Astrocyte (in vitro differentiated cells and primary cell): ENCODE data around the gene CSN2. TPM values are rescaled to one million over a fixed set of nuclear protein-coding genes. Genes with fewer than 3 reads are reported as not detected.

Source experiments
- DNase-seq: peaks from one replicate; pipeline ENCODE4 v3.0.0-alpha.2; 2010; ENCODE audit warnings: low read depth
- FAIRE-seq: peaks from 2 replicates; lab custom pipeline; 2011; peaks lifted over from hg19 to GRCh38; lab: Jason Lieb, UNC
- H2AFZ ChIP-seq: 2 replicates; pipeline ENCODE4 v1.6.0; 2012; ENCODE audit warnings: low read depth, low read length, inconsistent platforms
- H3K27ac ChIP-seq: 2 replicates; pipeline ENCODE4 v1.5.1; 2011; ENCODE audit warnings: low read depth, low read length, inconsistent platforms
- H3K27me3 ChIP-seq: 2 replicates; pipeline ENCODE4 v1.6.0; 2011; ENCODE audit warnings: low read length, inconsistent platforms; ENCODE audit not compliant: insufficient read depth
- H3K36me3 ChIP-seq: 2 replicates; pipeline ENCODE4 v1.5.1; 2011; ENCODE audit warnings: low read length, inconsistent platforms; ENCODE audit not compliant: insufficient read depth
- H3K4me1 ChIP-seq: 2 replicates; pipeline ENCODE4 v1.5.1; 2011; ENCODE audit warnings: low read length, inconsistent platforms; ENCODE audit not compliant: insufficient read depth
- H3K4me2 ChIP-seq: 2 replicates; pipeline ENCODE4 v1.6.0; 2012; ENCODE audit warnings: low read length, inconsistent platforms
- H3K4me3 ChIP-seq: 2 replicates; pipeline ENCODE4 v1.5.1; 2011; ENCODE audit warnings: low read depth, mild to moderate bottlenecking, low read length, inconsistent platforms; ENCODE audit not compliant: insufficient read depth
- H3K79me2 ChIP-seq: 2 replicates; pipeline ENCODE4 v1.6.0; 2012; ENCODE audit warnings: mild to moderate bottlenecking, low read length, inconsistent platforms; ENCODE audit not compliant: insufficient read depth
- H3K9ac ChIP-seq: 2 replicates; pipeline ENCODE4 v1.6.0; 2012; ENCODE audit warnings: mild to moderate bottlenecking, low read length, inconsistent platforms
- H3K9me3 ChIP-seq: 2 replicates; pipeline ENCODE4 v1.5.1; 2012; ENCODE audit warnings: low read depth, mild to moderate bottlenecking, low read length, inconsistent platforms; ENCODE audit not compliant: insufficient read depth
- H4K20me1 ChIP-seq: 2 replicates; pipeline ENCODE4 v1.6.0; 2012; ENCODE audit warnings: low read length, inconsistent platforms; ENCODE audit not compliant: insufficient read depth
- H3K27ac Mint-ChIP-seq: one replicate; pipeline ENCODE4 v1.8.0; 2021; ENCODE audit warnings: mild to moderate bottlenecking, mixed read lengths; ENCODE audit not compliant: unreplicated experiment
- H3K27me3 Mint-ChIP-seq: one replicate; pipeline ENCODE4 v1.8.0; 2021; ENCODE audit warnings: low read depth, mixed read lengths; ENCODE audit not compliant: unreplicated experiment
- H3K36me3 Mint-ChIP-seq: one replicate; pipeline ENCODE4 v1.8.0; 2021; ENCODE audit warnings: low read depth, mixed read lengths; ENCODE audit not compliant: unreplicated experiment
- H3K4me1 Mint-ChIP-seq: one replicate; pipeline ENCODE4 v1.8.0; 2021; ENCODE audit warnings: low read depth, mixed read lengths; ENCODE audit not compliant: unreplicated experiment
- H3K4me3 Mint-ChIP-seq: one replicate; pipeline ENCODE4 v1.8.0; 2021; ENCODE audit warnings: mild to moderate bottlenecking, moderate library complexity, mixed read lengths; ENCODE audit not compliant: unreplicated experiment
- H3K9me3 Mint-ChIP-seq: one replicate; pipeline ENCODE4 v1.8.0; 2021; ENCODE audit warnings: mild to moderate bottlenecking, mixed read lengths; ENCODE audit not compliant: unreplicated experiment
- EZH2 ChIP-seq: IDR thresholded peaks from 2 replicates; pipeline ENCODE4 v1.6.1; 2012; ENCODE audit warnings: mild to moderate bottlenecking, low read length, inconsistent platforms; ENCODE audit not compliant: insufficient read depth
- total RNA-seq: library from RNA; stranded (reverse); gene quantifications from 2 replicates; pipeline ENCODE4 v1.2.1, GENCODE V29; 2021
- TF ChIP-seq, protein P1 (sequence below): IDR thresholded peaks from 2 replicates; pipeline ENCODE4 v1.5.1; 2011; ENCODE audit warnings: low read depth, mild to moderate bottlenecking, inconsistent platforms, low read length, moderate library complexity; ENCODE audit not compliant: insufficient read depth

CSN2 gene
- total RNA-seq, 1 donor from 2014 or later, result not detected

DNA sequence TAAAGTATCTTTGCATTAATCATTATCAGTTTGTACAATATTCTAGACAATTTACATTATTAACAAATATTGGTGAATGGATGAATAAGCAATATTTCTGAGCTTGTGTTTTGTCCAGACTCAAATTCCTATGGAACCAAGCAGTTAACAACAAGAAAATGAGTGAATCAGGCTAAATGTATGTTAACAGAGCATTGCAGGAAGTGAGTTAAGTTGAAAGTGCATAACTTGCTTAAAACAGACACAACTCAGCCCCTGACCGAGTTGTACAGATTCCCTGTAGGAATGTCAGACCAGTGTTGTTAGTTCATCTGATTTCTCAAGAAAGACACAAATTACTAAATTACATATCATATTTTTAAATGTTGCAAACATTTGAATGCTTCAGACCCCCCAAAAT is 58.4 kb downstream of the CSN2 start:
- no peak overlapping the region for H3K4me3 ChIP-seq
- H3K9ac ChIP-seq, result no peak overlapping the region
- no peak overlapping the region for H3K27ac ChIP-seq
- Mint-ChIP-seq H3K27me3 (no peaks in the 10 kb centered on the region), H3K27ac (peak overlapping the region; percentile 86), H3K4me1 (peaks cover 17% of the 10 kb centered on the region), H3K9me3 (peaks cover 2% of the 10 kb centered on the region), H3K36me3 (no peaks in the 10 kb centered on the region), H3K4me3 (no peak overlapping the region)
- H4K20me1 ChIP-seq, result no peaks in the 10 kb centered on the region
- no peak overlapping the region for H3K4me2 ChIP-seq
- H2AFZ ChIP-seq, result no peak overlapping the region
- FAIRE-seq, result no peak
- no peaks in the 10 kb centered on the region for H3K27me3 ChIP-seq
- TF ChIP-seq, protein P1, sequence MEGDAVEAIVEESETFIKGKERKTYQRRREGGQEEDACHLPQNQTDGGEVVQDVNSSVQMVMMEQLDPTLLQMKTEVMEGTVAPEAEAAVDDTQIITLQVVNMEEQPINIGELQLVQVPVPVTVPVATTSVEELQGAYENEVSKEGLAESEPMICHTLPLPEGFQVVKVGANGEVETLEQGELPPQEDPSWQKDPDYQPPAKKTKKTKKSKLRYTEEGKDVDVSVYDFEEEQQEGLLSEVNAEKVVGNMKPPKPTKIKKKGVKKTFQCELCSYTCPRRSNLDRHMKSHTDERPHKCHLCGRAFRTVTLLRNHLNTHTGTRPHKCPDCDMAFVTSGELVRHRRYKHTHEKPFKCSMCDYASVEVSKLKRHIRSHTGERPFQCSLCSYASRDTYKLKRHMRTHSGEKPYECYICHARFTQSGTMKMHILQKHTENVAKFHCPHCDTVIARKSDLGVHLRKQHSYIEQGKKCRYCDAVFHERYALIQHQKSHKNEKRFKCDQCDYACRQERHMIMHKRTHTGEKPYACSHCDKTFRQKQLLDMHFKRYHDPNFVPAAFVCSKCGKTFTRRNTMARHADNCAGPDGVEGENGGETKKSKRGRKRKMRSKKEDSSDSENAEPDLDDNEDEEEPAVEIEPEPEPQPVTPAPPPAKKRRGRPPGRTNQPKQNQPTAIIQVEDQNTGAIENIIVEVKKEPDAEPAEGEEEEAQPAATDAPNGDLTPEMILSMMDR, result no peak
- no peak for TF ChIP-seq EZH2
- no peaks in the 10 kb centered on the region for H3K9me3 ChIP-seq
- no peaks in the 10 kb centered on the region for H3K36me3 ChIP-seq
- no peaks in the 10 kb centered on the region for H3K79me2 ChIP-seq
- DNase-seq, result no peak
- no peaks in the 10 kb centered on the region for H3K4me1 ChIP-seq

Other genes with a start within 250 kb of the CSN2 start
- 0.11 and 0.24 TPM in 2 replicates for gene SULT1B1, start 205.1 kb downstream of the CSN2 start, total RNA-seq
- gene SULT1E1, start 105.6 kb downstream of the CSN2 start, total RNA-seq, result 0.34 TPM in 1 of 2 replicates, not detected in the other
- gene CSN1S1, start 34.7 kb downstream of the CSN2 start, total RNA-seq, result not detected in 2 replicates
- not detected in 2 replicates for gene STATH, start 30.2 kb upstream of the CSN2 start, total RNA-seq
- gene HTN3, start 62.7 kb upstream of the CSN2 start, total RNA-seq, result not detected in 2 replicates
- gene HTN1, start 84.7 kb upstream of the CSN2 start, total RNA-seq, result not detected in 2 replicates
- not detected in 2 replicates for gene PRR27, start 188.5 kb upstream of the CSN2 start, total RNA-seq
- not detected in 2 replicates for gene ODAM, start 230.0 kb upstream of the CSN2 start, total RNA-seq